H9 (cell line): ENCODE measurements around the gene BMP2K. TPM values are rescaled to one million over a fixed set of nuclear protein-coding genes. Genes with fewer than 3 reads are reported as not detected.

Experiments
- DNase-seq: peaks from one replicate; pipeline ENCODE4 v3.0.0-alpha.2; 2017
- H2AFZ ChIP-seq: one replicate; pipeline ENCODE4 v1.6.1; 2013; ENCODE audit warnings: mild to moderate bottlenecking, low read length, control low read depth, moderate library complexity
- H2AK5ac ChIP-seq: 2 replicates; pipeline ENCODE4 v1.6.1; 2013; ENCODE audit warnings: low read length, control low read depth, mixed read lengths; ENCODE audit not compliant: insufficient read length
- H2BK120ac ChIP-seq: one replicate; pipeline ENCODE4 v1.6.1; 2013; ENCODE audit warnings: low read depth, mild to moderate bottlenecking, low read length, control low read depth, inconsistent platforms; ENCODE audit not compliant: poor library complexity, severe bottlenecking
- H2BK12ac ChIP-seq: 2 replicates; pipeline ENCODE4 v1.6.1; 2013; ENCODE audit warnings: low read length, control low read depth, mixed read lengths, low read depth; ENCODE audit not compliant: insufficient read length
- H2BK15ac ChIP-seq: 2 replicates; pipeline ENCODE4 v1.6.1; 2013; ENCODE audit warnings: low read depth, low read length, control low read depth
- H2BK20ac ChIP-seq: one replicate; pipeline ENCODE4 v1.6.1; 2013; ENCODE audit warnings: low read depth, mild to moderate bottlenecking, low read length, control low read depth, inconsistent platforms; ENCODE audit not compliant: poor library complexity, severe bottlenecking
- H2BK5ac ChIP-seq: 2 replicates; pipeline ENCODE4 v1.6.1; 2013; ENCODE audit warnings: low read length, control low read depth, mixed read lengths; ENCODE audit not compliant: insufficient read length
- H3K14ac ChIP-seq: 2 replicates; pipeline ENCODE4 v1.6.1; 2013; ENCODE audit warnings: low read length, control low read depth; ENCODE audit not compliant: insufficient read depth
- H3K18ac ChIP-seq: 2 replicates; pipeline ENCODE4 v1.6.1; 2013; ENCODE audit warnings: low read depth, mild to moderate bottlenecking, mixed read lengths, low read length, control low read depth; ENCODE audit not compliant: insufficient read length
- H3K23ac ChIP-seq: 2 replicates; pipeline ENCODE4 v1.6.1; 2013; ENCODE audit warnings: low read length, control low read depth, mixed read lengths, low read depth; ENCODE audit not compliant: insufficient read length
- H3K23me2 ChIP-seq: 2 replicates; pipeline ENCODE4 v1.6.1; 2013; ENCODE audit warnings: low read depth, mild to moderate bottlenecking, mixed read lengths, low read length, control low read depth; ENCODE audit not compliant: insufficient read length, poor library complexity, severe bottlenecking
- H3K27ac ChIP-seq: 2 replicates; pipeline ENCODE4 v1.5.1; 2013; ENCODE audit warnings: low read length, control low read depth, mixed read lengths, low read depth; ENCODE audit not compliant: insufficient read length
- H3K27me3 ChIP-seq: 2 replicates; pipeline ENCODE4 v1.6.1; 2013; ENCODE audit warnings: low read length, control low read depth, inconsistent platforms; ENCODE audit not compliant: insufficient read depth
- H3K4ac ChIP-seq: 2 replicates; pipeline ENCODE4 v1.6.1; 2013; ENCODE audit warnings: low read depth, mild to moderate bottlenecking, control low read depth, inconsistent platforms, low read length, moderate library complexity
- H3K4me1 ChIP-seq: 2 replicates; pipeline ENCODE4 v1.6.1; 2013; ENCODE audit warnings: low read length, control low read depth, inconsistent platforms; ENCODE audit not compliant: insufficient read depth
- H3K4me2 ChIP-seq: 2 replicates; pipeline ENCODE4 v1.6.1; 2013; ENCODE audit warnings: low read length, control low read depth, mixed read lengths; ENCODE audit not compliant: insufficient read length, insufficient read depth
- H3K56ac ChIP-seq: 2 replicates; pipeline ENCODE4 v1.6.1; 2013; ENCODE audit warnings: low read depth, mild to moderate bottlenecking, mixed read lengths, low read length, control low read depth; ENCODE audit not compliant: insufficient read length
- H3K79me1 ChIP-seq: 2 replicates; pipeline ENCODE4 v1.6.1; 2013; ENCODE audit warnings: low read depth, mild to moderate bottlenecking, moderate library complexity, low read length, control low read depth, inconsistent platforms; ENCODE audit not compliant: insufficient read depth, poor library complexity, severe bottlenecking
- H3K79me2 ChIP-seq: 2 replicates; pipeline ENCODE4 v1.6.1; 2013; ENCODE audit warnings: low read length, control low read depth, inconsistent platforms; ENCODE audit not compliant: insufficient read depth
- H3K9ac ChIP-seq: 2 replicates; pipeline ENCODE4 v1.6.1; 2013; ENCODE audit warnings: low read length, control low read depth, mixed read lengths; ENCODE audit not compliant: insufficient read length; ENCODE audit errors: extremely low read depth
- H3K9me3 ChIP-seq: one replicate; pipeline ENCODE4 v1.6.1; 2013; ENCODE audit warnings: low read depth, low read length, inconsistent platforms; ENCODE audit not compliant: control insufficient read depth
- H3T11ph ChIP-seq: one replicate; pipeline ENCODE4 v1.6.1; 2013; ENCODE audit warnings: mild to moderate bottlenecking, low read length, control low read depth, inconsistent platforms
- H4K20me1 ChIP-seq: one replicate; pipeline ENCODE4 v1.6.1; 2013; ENCODE audit not compliant: control insufficient read depth, insufficient read length, insufficient read depth
- H4K5ac ChIP-seq: 2 replicates; pipeline ENCODE4 v1.6.1; 2013; ENCODE audit warnings: low read depth, mild to moderate bottlenecking, mixed read lengths, low read length, control low read depth; ENCODE audit not compliant: insufficient read length
- H4K8ac ChIP-seq: replicated peaks from 2 replicates; pipeline ENCODE4 v1.6.1; 2013; ENCODE audit warnings: low read length, control low read depth, mixed read lengths, low read depth; ENCODE audit not compliant: insufficient read length
- H4K91ac ChIP-seq: 2 replicates; pipeline ENCODE4 v1.6.1; 2013; ENCODE audit warnings: low read depth, mild to moderate bottlenecking, moderate library complexity, mixed read lengths, low read length, control low read depth; ENCODE audit not compliant: insufficient read length
- H3K27ac Mint-ChIP-seq, 3 experiments: 2 replicates in 2 of 3; 3 replicates in 1 of 3; pipeline ENCODE4 v1.8.0; 2020 to 2021; ENCODE audit warnings: mixed read lengths in 3 of 3, mild to moderate bottlenecking in 1 of 3, moderate library complexity in 1 of 3
- H3K27me3 Mint-ChIP-seq: 2 replicates; pipeline ENCODE4 v1.8.0; 2021; ENCODE audit warnings: low read depth, mild to moderate bottlenecking, moderate library complexity, mixed read lengths
- H3K36me3 Mint-ChIP-seq, 3 experiments: 2 replicates in 2 of 3; 3 replicates in 1 of 3; pipeline ENCODE4 v1.8.0; 2020 to 2021; ENCODE audit warnings: low read depth in 3 of 3, mixed read lengths in 3 of 3; ENCODE audit not compliant: insufficient read depth in 1 of 3
- H3K4me1 Mint-ChIP-seq, 2 experiments: 2 replicates each; pipeline ENCODE4 v1.8.0; 2020; ENCODE audit warnings: mixed read lengths in 2 of 2
- H3K4me3 Mint-ChIP-seq, 2 experiments: 2 replicates in 1 of 2; 3 replicates in 1 of 2; pipeline ENCODE4 v1.8.0; 2020 to 2021; ENCODE audit warnings: mild to moderate bottlenecking in 2 of 2, mixed read lengths in 2 of 2, moderate library complexity in 1 of 2
- H3K9me3 Mint-ChIP-seq, 2 experiments: 2 replicates in 1 of 2; 3 replicates in 1 of 2; pipeline ENCODE4 v1.8.0; 2020; ENCODE audit warnings: mild to moderate bottlenecking in 2 of 2, mixed read lengths in 2 of 2, moderate library complexity in 1 of 2
- total RNA-seq: library from RNA; stranded (reverse); gene quantifications from 2 replicates; pipeline ENCODE4 v1.2.1, GENCODE V29; 2021
- TF ChIP-seq, protein P1 (sequence below): fragments of 200-600 bp; sonication (generic); conservative IDR thresholded peaks from 3 replicates; pipeline ENCODE4 v1.8.0; 2021; ENCODE audit warnings: antibody characterized with exemption, mild to moderate bottlenecking

BMP2K gene
- total RNA-seq, 1 experiment from 2014 or later = 26.4 TPM

DNA sequence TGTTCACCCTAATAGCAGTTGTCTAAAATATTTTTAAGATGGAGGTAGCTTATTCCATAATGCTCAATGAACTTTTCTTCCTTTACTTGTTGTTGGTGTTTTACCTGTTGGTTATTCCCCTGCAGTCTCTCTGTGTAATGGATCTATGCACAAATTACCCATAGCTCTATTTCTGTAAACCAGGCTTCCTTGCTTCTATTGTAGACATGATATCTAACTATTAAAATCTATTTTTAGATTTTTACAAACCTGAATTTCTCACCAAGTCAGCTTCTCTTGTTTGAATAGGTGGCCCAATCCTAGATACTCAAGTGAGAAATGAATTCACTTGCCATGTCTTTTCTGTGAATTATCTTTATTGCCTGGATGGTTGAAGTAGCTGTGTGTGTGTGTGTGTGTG lies 24.8 kb downstream of the BMP2K start:
- H2BK15ac ChIP-seq = no peak overlapping the region
- no peak overlapping the region for H2BK12ac ChIP-seq
- H2AK5ac ChIP-seq = no peak overlapping the region
- no peak overlapping the region for H3K4ac ChIP-seq
- H2AFZ ChIP-seq = no peak overlapping the region
- H3K14ac ChIP-seq = no peak overlapping the region
- no peaks in the 10 kb centered on the region; a peak in 1 of 5 replicates for H3K9me3 Mint-ChIP-seq
- H3K56ac ChIP-seq = no peak overlapping the region
- no peak for DNase-seq
- no peak overlapping the region for H3K4me3 Mint-ChIP-seq
- TF ChIP-seq, protein P1, sequence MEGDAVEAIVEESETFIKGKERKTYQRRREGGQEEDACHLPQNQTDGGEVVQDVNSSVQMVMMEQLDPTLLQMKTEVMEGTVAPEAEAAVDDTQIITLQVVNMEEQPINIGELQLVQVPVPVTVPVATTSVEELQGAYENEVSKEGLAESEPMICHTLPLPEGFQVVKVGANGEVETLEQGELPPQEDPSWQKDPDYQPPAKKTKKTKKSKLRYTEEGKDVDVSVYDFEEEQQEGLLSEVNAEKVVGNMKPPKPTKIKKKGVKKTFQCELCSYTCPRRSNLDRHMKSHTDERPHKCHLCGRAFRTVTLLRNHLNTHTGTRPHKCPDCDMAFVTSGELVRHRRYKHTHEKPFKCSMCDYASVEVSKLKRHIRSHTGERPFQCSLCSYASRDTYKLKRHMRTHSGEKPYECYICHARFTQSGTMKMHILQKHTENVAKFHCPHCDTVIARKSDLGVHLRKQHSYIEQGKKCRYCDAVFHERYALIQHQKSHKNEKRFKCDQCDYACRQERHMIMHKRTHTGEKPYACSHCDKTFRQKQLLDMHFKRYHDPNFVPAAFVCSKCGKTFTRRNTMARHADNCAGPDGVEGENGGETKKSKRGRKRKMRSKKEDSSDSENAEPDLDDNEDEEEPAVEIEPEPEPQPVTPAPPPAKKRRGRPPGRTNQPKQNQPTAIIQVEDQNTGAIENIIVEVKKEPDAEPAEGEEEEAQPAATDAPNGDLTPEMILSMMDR = no peak
- H3K27ac Mint-ChIP-seq = no peak overlapping the region
- H4K91ac ChIP-seq = no peak overlapping the region
- H3K27me3 Mint-ChIP-seq = no peaks in the 10 kb centered on the region
- H3K4me1 ChIP-seq = no peaks in the 10 kb centered on the region
- H3K9me3 ChIP-seq = no peaks in the 10 kb centered on the region
- no peak overlapping the region for H3K4me2 ChIP-seq
- peaks cover 0 to 2% (median 0%) of the 10 kb centered on the region in 3 experiments; a peak in 3 of 7 replicates for H3K36me3 Mint-ChIP-seq
- H3T11ph ChIP-seq = no peak overlapping the region
- H3K23me2 ChIP-seq = no peaks in the 10 kb centered on the region
- no peak overlapping the region for H3K23ac ChIP-seq
- no peak overlapping the region for H2BK20ac ChIP-seq
- H3K4me1 Mint-ChIP-seq = no peaks in the 10 kb centered on the region
- peaks cover 2% of the 10 kb centered on the region; the same call in 1 of the 2 replicates for H3K79me2 ChIP-seq
- no peak overlapping the region for H3K27ac ChIP-seq
- no peaks in the 10 kb centered on the region for H3K27me3 ChIP-seq
- no peak overlapping the region for H2BK120ac ChIP-seq
- H3K79me1 ChIP-seq = no peaks in the 10 kb centered on the region
- no peak overlapping the region for H3K9ac ChIP-seq
- no peak overlapping the region for H3K18ac ChIP-seq
- no peaks in the 10 kb centered on the region for H4K20me1 ChIP-seq
- no peak overlapping the region for H2BK5ac ChIP-seq
- H4K5ac ChIP-seq = no peak overlapping the region
- H4K8ac ChIP-seq = no peak overlapping the region
